ENCODE results near the gene UBL4B. TPM values are rescaled to one million over a fixed set of nuclear protein-coding genes. Genes with fewer than 3 reads are reported as not detected.

Gene UBL4B
- total and polyA plus RNA-seq, 9 donors, result 0.31 TPM; not detected in 8

- Histone ChIP-seq H3K27ac (no peak overlapping the region), H3K9me3 (no peaks in the 10 kb centered on the region), H3K36me3 (no peaks in the 10 kb centered on the region), H3K4me3 (no peak overlapping the region), H3K4me1 (ENCODE audit: insufficient read depth) (no peaks in the 10 kb centered on the region), H3K27me3 (no peaks in the 10 kb centered on the region)
- TF ChIP-seq EP300 (IDR thresholded peaks at IDR 0.05), result no peak
- no peak for TF ChIP-seq POLR2A (IDR thresholded peaks at IDR 0.05)
- TF ChIP-seq CTCF (IDR thresholded peaks at IDR 0.05), result no peak
- DNase-seq, result no peak
- intact Hi-C loops (cut with DNase I), result loop anchor here in 1 of 4 donors (5.0 kb wide), 1 partner anchor 34 kb away; no protein-coding TSS in a partner anchor
- 71 to 75% (median 74%) methylated on average over 2 of the region's 2 CpGs for WGBS, 3 donors
Observed at GRCh38 chr1:110091381-110091780, 20.9 kb upstream of the UBL4B start.

GRCh38 chr1:110091791-110092190 is 20.5 kb upstream of the UBL4B start:
- intact Hi-C loops (cut with DNase I), result loop anchor here in 1 of 4 donors (5.0 kb wide), 1 partner anchor 34 kb away; no protein-coding TSS in a partner anchor
- H3K27me3 ChIP-seq, result no peaks in the 10 kb centered on the region
- WGBS, 3 donors, result 62 to 72% (median 68%) methylated on average over 3 of the region's 3 CpGs
- no peak for DNase-seq
- no peaks in the 10 kb centered on the region for H3K36me3 ChIP-seq
- no peak overlapping the region for H3K4me3 ChIP-seq
- no peaks in the 10 kb centered on the region for H3K9me3 ChIP-seq
- H3K27ac ChIP-seq, result no peak overlapping the region
- H3K4me1 ChIP-seq (ENCODE audit: insufficient read depth), result no peaks in the 10 kb centered on the region
- TF ChIP-seq POLR2A (IDR thresholded peaks at IDR 0.05), result no peak
- TF ChIP-seq CTCF (IDR thresholded peaks at IDR 0.05), result no peak
- TF ChIP-seq EP300 (IDR thresholded peaks at IDR 0.05), result no peak

- TF ChIP-seq POLR2A (IDR thresholded peaks at IDR 0.05) (no peak), EP300 (IDR thresholded peaks at IDR 0.05) (no peak), CTCF (IDR thresholded peaks at IDR 0.05) (no peak)
- no peaks in the 10 kb centered on the region for H3K4me1 ChIP-seq (ENCODE audit: insufficient read depth)
- intact Hi-C loops (cut with DNase I), result loop anchor here in 1 of 4 donors (5.0 kb wide), 1 partner anchor 36 kb away; no protein-coding TSS in a partner anchor
- no peak overlapping the region for H3K4me3 ChIP-seq
- no peak for DNase-seq
- no peak overlapping the region for H3K27ac ChIP-seq
- 86 to 94% (median 89%) methylated on average over 2 of the region's 2 CpGs for WGBS, 3 donors
- H3K9me3 ChIP-seq, result no peaks in the 10 kb centered on the region
- H3K27me3 ChIP-seq, result no peaks in the 10 kb centered on the region
- no peaks in the 10 kb centered on the region for H3K36me3 ChIP-seq
Observed at GRCh38 chr1:110092991-110093390, 19.3 kb upstream of the UBL4B start.

GRCh38 chr1:110094931-110095654 is 17.1 kb upstream of the UBL4B start:
- no peaks in the 10 kb centered on the region for H3K9me3 ChIP-seq
- intact Hi-C loops (cut with DNase I), result loop anchor here in 1 of 4 donors (5.0 kb wide), 1 partner anchor 38 kb away; no protein-coding TSS in a partner anchor
- H3K27me3 ChIP-seq, result no peaks in the 10 kb centered on the region
- H3K36me3 ChIP-seq, result no peaks in the 10 kb centered on the region
- WGBS, 3 donors, result 67 to 73% (median 69%) methylated on average over 7 of the region's 7 CpGs
- H3K27ac ChIP-seq, result no peak overlapping the region
- TF ChIP-seq CTCF (IDR thresholded peaks at IDR 0.05), result no peak
- TF ChIP-seq EP300 (IDR thresholded peaks at IDR 0.05), result no peak
- TF ChIP-seq POLR2A (IDR thresholded peaks at IDR 0.05), result no peak
- no peaks in the 10 kb centered on the region for H3K4me1 ChIP-seq (ENCODE audit: insufficient read depth)
- no peak overlapping the region for H3K4me3 ChIP-seq
- no peak for DNase-seq

Measured in ovary (tissue), 9 donors.